C4-2B (cell line): Measurements from ENCODE around the gene C19orf33.

ENCODE experiments used
- H3K27ac ChIP-seq: fragments of 450-650 bp; 2 replicates; pipeline ENCODE4 v1.5.1; 2017
- ZFX ChIP-seq: fragments of 450-650 bp; IDR thresholded peaks from 2 replicates; pipeline ENCODE4 v1.6.1; 2017
- TF ChIP-seq, protein P1 (sequence below): fragments of 450-650 bp; conservative IDR thresholded peaks from 2 replicates; pipeline ENCODE4 v1.5.1; 2017; ENCODE audit warnings: mild to moderate bottlenecking

C19orf33 gene

DNA sequence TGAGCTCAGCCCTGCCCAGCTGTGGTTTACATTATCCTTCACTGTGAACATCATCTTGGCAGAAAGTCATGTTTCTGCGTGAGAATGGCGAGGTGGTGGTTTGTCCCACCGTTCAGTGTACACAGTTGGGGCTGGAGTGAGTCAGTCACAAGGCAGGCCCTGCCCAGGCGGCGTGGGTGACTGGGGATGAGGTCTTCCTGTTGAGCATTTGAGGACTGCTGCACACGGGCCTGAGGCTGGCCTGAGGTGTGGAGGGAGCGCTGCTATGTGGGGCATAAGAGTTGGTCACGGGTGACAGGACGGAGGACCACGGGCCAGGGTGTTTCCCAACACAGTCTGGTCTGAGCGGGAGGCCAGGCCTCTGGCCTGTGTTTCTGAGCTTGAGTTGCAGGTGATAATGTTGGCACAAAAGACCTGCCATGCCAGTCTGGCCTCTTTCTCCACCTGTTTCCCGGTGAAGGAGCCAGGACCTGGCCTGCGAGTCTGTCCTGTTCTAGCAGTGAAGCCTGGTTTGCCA, 13.4 kb upstream of the C19orf33 start:
- peak; percentile 92; the same call in 1 of the 2 replicates for TF ChIP-seq ZFX
- TF ChIP-seq, protein P1, sequence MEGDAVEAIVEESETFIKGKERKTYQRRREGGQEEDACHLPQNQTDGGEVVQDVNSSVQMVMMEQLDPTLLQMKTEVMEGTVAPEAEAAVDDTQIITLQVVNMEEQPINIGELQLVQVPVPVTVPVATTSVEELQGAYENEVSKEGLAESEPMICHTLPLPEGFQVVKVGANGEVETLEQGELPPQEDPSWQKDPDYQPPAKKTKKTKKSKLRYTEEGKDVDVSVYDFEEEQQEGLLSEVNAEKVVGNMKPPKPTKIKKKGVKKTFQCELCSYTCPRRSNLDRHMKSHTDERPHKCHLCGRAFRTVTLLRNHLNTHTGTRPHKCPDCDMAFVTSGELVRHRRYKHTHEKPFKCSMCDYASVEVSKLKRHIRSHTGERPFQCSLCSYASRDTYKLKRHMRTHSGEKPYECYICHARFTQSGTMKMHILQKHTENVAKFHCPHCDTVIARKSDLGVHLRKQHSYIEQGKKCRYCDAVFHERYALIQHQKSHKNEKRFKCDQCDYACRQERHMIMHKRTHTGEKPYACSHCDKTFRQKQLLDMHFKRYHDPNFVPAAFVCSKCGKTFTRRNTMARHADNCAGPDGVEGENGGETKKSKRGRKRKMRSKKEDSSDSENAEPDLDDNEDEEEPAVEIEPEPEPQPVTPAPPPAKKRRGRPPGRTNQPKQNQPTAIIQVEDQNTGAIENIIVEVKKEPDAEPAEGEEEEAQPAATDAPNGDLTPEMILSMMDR: no peak
- peak overlapping the region; percentile 81 for H3K27ac ChIP-seq

GRCh38 chr19:38291855-38292254, 12.2 kb upstream of the C19orf33 start:
- H3K27ac ChIP-seq: peak overlapping the region; percentile 81
- TF ChIP-seq, protein P1: no peak
- no peak for TF ChIP-seq ZFX

- no peak for TF ChIP-seq ZFX
- TF ChIP-seq, protein P1: no peak
- H3K27ac ChIP-seq: no peak overlapping the region
Observed at GRCh38 chr19:38293281-38293680, 10.8 kb upstream of the C19orf33 start.

- no peak overlapping the region for H3K27ac ChIP-seq
- TF ChIP-seq, protein P1: no peak
- TF ChIP-seq ZFX: no peak
Observed at GRCh38 chr19:38294090-38294489, 10.0 kb upstream of the C19orf33 start.

DNA sequence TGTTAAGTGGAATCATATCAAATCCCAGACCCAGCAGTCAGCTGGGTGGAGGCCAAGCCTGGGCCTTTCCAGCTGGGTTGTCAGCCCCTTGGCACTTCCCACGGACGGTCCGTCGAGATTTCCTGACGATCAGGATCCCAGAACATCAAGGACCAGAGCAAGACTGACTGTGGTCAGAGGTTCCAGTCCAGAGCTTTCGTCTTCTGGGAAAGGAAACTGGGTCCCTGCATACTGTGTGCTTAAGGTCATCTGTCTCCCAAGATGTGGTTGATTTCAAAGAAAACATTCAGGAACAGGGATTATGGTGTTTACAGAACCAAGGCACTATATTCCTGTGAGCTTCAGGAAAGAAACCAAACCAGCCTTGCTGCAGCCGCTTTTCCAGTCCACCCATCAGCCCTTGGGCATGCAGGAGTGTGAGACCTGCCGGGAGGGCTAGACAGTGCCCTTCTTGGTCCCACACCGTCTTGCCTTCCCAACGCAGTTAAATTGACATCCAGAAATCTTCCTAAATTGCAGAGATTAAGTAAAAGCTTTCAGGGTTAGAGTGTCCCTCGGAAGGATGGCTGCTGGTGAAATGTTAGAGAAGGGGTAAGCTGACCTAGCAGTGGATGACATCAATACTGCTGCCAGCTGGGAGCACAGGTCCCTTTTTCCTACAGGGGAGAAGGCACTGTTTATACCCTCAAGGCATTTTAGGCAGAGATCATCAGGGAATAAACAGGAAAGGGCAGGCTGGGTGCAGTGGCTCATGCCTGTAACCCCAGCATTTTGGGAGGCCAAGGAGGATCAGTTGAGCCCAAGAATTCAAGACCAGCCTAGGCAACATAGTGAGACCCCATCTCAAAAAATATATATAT, 5.0 kb upstream of the C19orf33 start:
- peak overlapping the region; percentile 78 for H3K27ac ChIP-seq
- TF ChIP-seq, protein P1: no peak
- TF ChIP-seq ZFX: no peak

DNA sequence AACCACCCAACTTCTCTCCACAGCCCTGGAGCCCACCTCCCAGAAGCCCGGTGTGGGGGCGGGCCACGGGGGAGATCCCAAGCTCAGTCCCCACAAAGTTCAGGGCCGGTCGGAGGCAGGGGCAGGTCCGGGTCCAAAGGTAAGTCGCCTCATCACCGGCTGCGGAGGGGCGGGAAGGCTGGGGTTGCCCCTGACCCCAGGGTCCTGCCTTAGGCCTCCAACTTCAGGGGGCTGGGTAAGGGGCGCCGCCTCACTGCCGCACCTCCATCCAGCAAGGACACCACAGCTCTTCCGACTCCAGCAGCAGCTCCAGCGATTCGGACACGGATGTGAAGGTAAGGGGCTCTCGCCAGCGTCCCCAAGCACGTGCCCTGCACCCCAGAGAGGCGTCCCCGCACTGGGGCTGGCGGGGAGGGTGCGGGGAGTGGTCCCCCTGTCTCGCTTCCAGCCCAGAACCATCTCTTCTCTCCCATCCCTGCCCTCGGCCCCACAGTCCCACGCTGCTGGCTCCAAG, 358 bp downstream of the C19orf33 start:
- H3K27ac ChIP-seq: no peak overlapping the region
- TF ChIP-seq, protein P1: no peak
- no peak for TF ChIP-seq ZFX

- TF ChIP-seq, protein P1: no peak
- TF ChIP-seq ZFX: no peak
- H3K27ac ChIP-seq: no peak overlapping the region
Observed at GRCh38 chr19:38304866-38305429, 897 bp downstream of the C19orf33 start.
